ENCODE data around the gene VAV3. TPM values are rescaled to one million over a fixed set of nuclear protein-coding genes. Genes with fewer than 3 reads are reported as not detected.

Gene VAV3
- total RNA-seq, 1 experiment from 2014 or later, result 2.7 TPM

DNA sequence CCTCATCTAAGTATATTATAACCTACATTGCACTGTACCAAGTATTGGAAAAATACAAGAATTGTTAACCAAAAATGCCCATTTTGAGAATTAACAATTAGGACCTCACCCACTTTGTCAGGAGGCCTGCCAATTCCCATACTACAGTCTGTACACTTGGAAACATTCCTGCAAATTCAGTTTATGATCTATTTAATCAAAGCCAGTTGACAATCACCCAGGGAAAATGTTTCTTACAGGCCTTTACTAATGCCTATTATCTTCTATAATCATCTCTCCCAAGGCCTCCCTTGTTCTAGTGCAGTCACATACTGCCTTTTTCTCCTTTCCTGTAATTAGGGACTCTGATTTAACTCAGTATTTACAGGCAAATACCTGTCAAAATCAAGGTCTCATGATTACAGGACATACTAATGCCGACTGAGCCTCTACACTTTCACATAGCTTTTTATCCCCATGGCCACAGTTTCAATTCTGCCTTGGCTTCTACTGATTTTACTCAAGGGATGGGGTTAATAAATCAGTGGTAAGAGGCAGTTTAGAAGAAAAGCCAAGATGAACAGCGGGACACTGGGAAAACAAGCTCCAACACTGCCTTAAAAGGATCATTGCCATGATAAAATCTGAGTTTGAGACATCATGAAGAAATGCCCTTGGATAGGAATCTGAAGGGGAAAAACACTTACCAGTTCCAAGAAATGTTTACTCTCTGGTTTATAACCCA is 338.7 kb downstream of the VAV3 start:
- in situ Hi-C loops (cut with HindIII; ENCODE audit: low pct_unique_long_range_greater_than_20kb, low sequenced_read_pairs), result no loop called here
- no peak for DNase-seq (ENCODE audit: low read depth, low spot score)

DNA sequence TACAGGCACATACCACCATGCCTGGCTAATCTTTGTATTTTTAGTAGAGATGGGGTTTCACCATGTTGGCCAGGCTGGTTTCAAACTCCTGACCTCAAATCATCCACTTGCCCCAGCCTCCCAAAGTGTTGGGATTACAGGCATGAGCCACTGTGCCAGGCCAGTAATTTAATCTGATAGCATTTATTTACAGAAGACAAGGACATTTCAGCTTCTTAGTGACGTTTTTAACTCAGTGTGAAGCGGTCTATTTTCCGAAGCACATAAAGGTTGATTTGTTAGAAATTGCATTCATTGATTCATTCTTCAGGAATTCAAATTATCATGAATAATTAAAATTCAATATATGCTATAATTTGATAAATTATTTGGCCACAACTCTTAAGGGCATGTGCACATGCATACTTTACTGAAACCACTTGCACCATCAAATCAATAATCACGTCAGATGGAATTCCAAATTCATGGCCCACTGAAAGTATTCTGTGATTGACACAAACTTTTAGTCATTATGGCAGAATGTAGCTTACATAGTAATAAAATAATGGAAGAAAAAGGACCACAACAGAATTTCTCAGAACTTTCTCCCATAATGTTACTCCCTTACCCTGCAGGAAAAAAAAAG is 339.5 kb downstream of the VAV3 start:
- in situ Hi-C loops (cut with HindIII; ENCODE audit: low pct_unique_long_range_greater_than_20kb, low sequenced_read_pairs), result no loop called here
- no peak for DNase-seq (ENCODE audit: low read depth, low spot score)

DNA sequence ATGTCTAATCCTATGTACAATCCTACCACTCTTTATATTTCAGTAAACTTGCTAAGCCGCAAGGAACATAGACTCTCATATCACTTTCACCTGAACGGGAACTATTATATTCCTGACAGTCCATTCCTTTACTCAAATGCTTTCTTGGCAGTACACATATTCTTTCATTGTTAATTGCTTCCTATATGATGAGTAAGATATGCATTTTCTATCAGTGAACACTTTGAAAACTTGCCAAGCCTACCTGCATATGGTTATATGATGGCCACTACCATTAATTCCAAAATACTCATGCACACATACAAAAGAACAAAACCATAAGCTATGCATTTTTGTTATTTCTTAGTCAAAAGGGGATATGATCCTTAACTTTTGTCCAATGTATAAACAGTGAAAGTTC is 341.5 kb downstream of the VAV3 start:
- no peak for DNase-seq (ENCODE audit: low read depth, low spot score)

DNA sequence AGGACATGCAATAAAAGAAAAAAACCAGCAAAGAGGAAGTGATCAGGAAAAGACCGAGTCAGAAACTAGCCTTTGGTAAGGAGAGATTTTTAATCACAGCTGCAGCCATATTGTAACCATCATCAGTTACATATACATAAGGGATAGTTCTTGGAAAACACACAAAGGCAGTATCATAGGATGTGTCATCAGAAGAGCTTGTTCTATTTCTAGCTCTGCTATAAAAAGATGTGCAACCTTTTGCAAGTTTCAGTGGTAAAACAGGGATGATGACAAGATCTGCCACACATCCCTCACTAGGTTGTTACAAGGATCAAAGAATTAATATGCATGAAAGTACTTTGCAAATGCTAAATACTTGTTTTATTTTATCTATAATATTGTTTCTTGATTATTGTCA is 342.0 kb downstream of the VAV3 start:
- in situ Hi-C loops (cut with HindIII; ENCODE audit: low pct_unique_long_range_greater_than_20kb, low sequenced_read_pairs), result no loop called here
- no peak for DNase-seq (ENCODE audit: low read depth, low spot score)

More for the DNA sequence above, 341.5 kb downstream of the VAV3 start:
- in situ Hi-C loops (cut with HindIII; ENCODE audit: low pct_unique_long_range_greater_than_20kb, low sequenced_read_pairs), result no loop called here

DNA sequence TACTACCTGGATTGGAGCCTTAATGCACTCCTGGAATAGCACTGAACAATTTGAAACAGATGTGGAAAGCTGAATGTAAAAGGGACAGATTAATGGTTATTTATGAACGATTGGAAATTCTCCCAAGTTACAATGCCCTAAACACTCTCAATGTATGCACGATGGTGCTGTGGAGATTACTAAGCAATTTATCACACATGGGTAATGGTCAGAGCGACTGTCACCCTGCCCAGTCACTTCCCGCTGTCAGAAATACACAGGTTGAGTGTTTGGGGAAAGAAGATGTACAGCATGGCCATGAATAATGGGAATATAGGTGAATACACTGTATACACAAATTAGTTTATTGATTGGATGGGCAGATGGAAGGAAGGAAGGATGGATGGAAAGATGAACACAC is 342.4 kb downstream of the VAV3 start:
- in situ Hi-C loops (cut with HindIII; ENCODE audit: low pct_unique_long_range_greater_than_20kb, low sequenced_read_pairs), result no loop called here
- DNase-seq (ENCODE audit: low read depth, low spot score), result no peak

DNA sequence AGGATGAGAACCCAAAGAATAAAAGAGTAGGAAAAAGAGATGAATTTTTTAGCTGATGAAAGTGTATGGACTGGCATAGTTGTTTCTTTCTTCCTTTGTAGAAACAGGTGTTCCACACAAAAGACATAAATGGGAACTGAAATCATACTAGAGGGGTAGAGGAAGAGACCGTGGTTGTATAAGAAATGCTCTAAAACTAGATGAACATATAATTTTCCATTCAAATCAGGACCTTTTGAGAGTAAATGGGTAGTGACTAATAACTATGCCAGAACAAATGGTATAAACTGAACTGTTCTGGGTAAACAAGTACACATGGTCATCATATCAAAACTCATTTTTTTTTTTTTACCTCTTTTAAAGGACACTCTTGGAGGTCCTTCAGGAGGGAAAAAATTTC is 344.2 kb downstream of the VAV3 start:
- DNase-seq (ENCODE audit: low read depth, low spot score), result no peak
- in situ Hi-C loops (cut with HindIII; ENCODE audit: low pct_unique_long_range_greater_than_20kb, low sequenced_read_pairs), result no loop called here

DNA sequence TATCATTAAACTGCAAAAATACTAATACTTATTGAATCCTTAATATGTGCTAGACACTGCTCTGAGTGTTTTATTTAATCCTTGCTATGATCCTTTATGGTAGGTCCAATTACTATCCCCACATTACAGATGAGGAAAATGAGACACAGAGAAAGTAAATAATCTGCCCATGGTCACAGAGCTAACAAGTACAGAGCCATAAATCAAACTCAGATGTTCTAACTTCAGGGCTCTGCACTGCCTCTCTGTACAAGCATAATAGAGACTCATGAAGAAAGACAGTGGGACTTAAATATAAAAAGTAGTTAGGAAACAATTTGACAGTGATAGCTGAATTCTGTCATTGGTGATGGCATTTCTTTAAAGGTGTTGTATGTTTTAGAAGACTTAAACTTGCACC is 346.4 kb downstream of the VAV3 start:
- DNase-seq (ENCODE audit: low read depth, low spot score), result no peak
- in situ Hi-C loops (cut with HindIII; ENCODE audit: low pct_unique_long_range_greater_than_20kb, low sequenced_read_pairs), result no loop called here

DNA sequence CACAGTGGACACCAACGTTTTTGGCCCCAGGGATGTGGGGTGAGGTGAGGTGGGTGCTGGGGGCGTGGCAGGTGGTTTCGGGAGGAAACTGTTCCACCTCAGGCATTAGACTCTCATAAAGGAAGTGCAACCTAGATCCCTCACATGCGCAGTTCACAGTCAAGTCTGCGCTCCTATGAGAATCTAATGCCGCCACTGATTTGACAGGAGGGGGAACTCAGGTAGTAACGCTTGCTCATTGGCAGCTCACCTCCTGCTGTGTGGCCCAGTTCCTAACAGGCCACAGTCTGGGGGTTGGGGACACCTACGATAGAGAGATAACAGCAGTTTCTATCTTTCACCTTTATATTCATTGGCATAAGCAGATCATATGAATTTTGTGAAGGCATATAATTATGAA is 347.1 kb downstream of the VAV3 start:
- in situ Hi-C loops (cut with HindIII; ENCODE audit: low pct_unique_long_range_greater_than_20kb, low sequenced_read_pairs), result no loop called here
- DNase-seq (ENCODE audit: low read depth, low spot score), result no peak

DNA sequence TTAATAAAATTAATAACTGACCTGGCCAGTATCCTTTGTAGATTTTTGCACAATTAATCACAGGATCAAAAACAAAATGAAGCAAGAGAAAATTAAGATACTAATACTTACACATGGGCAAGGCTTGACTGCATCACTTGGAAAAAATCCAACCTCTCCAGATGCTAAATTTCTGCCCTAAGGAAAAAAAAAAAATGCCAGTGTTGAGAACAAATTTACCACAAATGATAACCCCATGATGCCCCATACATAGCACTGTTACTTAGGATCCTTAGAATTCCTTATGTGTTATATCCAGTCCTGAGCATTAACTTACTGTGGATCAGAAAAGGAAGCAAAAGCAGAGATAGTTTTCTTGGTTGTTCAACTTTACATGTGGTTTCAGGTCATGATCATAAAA is 347.5 kb downstream of the VAV3 start:
- no peak for DNase-seq (ENCODE audit: low read depth, low spot score)
- in situ Hi-C loops (cut with HindIII; ENCODE audit: low pct_unique_long_range_greater_than_20kb, low sequenced_read_pairs), result no loop called here

DNA sequence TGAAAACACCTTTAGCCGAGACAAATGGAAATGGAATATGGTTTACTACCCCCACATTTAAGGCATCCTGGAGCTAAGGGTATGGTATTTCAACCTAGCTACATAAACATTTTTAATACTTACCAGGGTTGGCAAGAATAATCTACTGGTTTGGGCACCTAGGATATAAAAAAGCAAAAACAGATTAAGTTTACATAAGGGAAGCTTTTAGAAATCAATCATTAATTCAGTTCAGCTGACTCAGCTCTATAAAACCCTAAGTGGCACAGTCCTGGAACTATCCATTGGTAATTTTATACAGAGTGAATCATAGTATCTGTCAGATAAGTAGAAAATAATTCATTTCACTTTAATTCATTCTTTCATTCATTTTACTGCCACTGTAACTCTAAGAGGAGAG is 355.2 kb downstream of the VAV3 start:
- no peak for DNase-seq (ENCODE audit: low read depth, low spot score)
- in situ Hi-C loops (cut with HindIII; ENCODE audit: low pct_unique_long_range_greater_than_20kb, low sequenced_read_pairs), result no loop called here

DNA sequence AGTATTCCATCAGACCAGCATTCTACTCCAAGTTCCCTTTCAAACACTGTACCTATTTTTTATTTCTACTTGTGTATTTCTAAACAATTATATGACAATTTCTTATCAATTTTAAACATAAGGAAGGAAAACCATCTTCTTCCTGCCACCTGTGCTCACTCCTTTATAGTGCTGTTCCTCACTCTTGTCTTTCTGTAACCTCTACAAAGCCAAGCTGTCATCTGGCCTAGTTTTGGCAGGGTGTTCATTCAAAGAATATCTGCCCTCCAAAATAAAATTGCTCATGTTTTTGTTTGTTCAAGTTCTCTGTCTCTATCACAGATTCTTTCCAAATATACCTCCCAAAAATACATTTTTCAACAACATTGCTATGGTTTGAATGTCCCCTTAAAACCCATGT is 360.2 kb downstream of the VAV3 start:
- DNase-seq (ENCODE audit: low read depth, low spot score), result no peak
- in situ Hi-C loops (cut with HindIII; ENCODE audit: low pct_unique_long_range_greater_than_20kb, low sequenced_read_pairs), result no loop called here

DNA sequence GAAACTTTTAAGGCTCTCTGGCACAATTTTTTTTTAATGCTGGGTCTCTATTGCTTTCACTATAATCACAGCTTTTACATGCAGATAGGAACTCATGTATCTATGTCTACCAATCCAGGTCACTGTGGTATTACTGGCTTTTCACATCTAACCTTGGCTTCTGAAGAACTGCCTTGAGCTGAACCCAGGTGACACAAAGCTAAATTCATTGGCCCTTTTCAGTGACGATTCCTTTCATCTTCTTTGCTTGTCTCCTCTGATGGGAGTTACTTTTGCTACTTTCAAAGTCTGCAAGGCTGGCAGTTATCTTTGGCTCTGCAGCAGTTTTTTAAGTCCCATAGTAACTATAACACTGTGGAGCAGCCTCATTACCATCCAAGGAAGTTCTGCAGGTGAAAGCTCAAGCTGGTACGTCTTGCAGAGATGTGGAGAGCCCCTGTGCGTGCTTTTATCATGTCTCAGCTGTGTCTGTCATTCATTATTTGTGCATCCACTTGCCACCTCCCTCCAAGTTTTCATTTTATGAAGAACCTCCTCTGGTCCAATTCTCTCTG is 364.3 kb downstream of the VAV3 start:
- DNase-seq (ENCODE audit: low read depth, low spot score), result no peak
- in situ Hi-C loops (cut with HindIII; ENCODE audit: low pct_unique_long_range_greater_than_20kb, low sequenced_read_pairs), result no loop called here

DNA sequence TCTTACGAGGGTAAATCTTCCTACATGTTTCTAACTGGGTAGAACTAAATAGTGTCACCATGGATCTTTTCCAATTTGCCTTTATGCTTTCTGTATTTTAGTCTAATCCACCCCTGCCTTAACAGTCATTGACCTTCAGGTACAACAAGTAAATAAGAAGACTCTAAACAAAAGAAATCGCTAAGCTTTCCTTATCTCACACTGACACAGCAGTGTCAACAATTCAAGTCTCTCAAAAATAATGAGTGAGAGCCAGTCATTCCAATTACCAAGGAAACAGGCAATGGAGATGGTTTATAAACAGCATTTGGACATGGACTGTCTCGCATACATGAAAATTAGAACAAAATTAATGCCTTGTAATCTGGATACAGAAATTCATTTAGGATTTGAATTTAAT is 365.8 kb downstream of the VAV3 start:
- no peak for DNase-seq (ENCODE audit: low read depth, low spot score)
- in situ Hi-C loops (cut with HindIII; ENCODE audit: low pct_unique_long_range_greater_than_20kb, low sequenced_read_pairs), result no loop called here

DNA sequence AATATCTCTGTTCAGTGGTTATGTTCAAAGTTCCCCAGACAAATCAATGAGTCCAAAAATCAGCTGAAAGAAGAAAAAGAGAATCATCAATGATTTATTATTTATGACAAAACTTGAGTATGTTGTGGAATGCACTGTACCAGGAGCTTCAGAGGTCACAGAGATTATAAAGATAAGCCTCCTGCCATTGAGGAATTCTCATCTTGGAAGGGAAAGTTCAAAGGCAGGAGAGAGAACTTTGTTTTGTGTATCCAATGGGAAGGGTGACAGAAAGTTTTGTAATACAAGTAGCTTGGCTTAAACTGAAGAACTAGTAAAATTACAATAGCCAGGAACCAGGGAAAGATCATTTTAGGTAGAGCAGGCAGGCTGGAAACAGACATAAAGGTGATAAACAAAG is 367.7 kb downstream of the VAV3 start:
- in situ Hi-C loops (cut with HindIII; ENCODE audit: low pct_unique_long_range_greater_than_20kb, low sequenced_read_pairs), result no loop called here
- no peak for DNase-seq (ENCODE audit: low read depth, low spot score)

DNA sequence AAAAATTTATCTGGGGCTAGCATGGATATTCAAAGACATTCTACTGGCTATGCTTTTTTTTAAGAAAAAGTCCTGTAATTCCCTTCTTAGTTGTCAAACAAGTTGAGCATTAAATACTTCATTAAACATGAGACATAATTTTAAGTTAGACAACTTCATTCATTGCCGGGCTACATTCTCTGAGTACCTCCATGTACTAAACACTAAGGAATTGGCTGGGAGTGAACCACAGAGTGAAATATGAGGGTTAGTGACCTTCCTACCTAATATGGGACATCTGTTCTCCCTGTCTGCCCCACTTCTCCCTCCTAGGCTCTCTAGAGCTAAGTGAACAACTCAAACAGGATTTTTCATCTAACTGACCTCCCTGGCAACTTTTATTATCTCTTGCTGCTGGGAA is 370.4 kb downstream of the VAV3 start:
- in situ Hi-C loops (cut with HindIII; ENCODE audit: low pct_unique_long_range_greater_than_20kb, low sequenced_read_pairs), result no loop called here
- no peak for DNase-seq (ENCODE audit: low read depth, low spot score)

DNA sequence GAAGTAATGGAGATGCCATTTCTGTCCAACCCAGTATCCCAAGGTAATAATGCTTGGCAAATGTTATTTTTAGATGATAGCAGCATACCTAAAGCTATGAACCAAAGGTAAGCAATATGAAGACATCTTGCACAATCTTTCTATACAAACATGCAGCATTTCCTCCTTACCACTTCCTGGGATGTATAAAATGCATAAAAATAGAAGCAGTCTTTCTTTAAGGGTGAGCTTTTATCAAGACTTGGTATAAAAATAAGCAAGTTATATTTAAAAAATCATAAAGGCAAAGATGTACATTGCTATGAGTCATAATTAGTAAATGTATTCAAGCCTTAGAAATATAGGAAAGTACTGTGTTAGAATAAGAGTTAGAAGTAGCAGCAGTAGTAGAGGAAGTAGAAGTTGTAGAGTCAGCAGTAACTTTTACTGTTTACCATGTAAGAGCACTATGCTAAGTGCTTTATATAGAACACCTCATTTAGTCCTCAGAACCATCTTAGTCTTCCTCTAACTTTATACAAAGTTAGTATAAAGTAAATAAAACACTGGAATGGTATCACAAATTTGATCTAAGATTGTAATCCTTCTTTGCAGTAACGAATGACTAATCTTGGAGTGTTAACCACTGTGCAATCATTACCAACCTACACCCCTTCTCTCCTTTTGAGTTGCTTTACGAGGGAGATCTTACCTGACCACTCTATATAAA is 371.3 kb downstream of the VAV3 start:
- no peak for DNase-seq (ENCODE audit: low read depth, low spot score)
- in situ Hi-C loops (cut with HindIII; ENCODE audit: low pct_unique_long_range_greater_than_20kb, low sequenced_read_pairs), result no loop called here

DNA sequence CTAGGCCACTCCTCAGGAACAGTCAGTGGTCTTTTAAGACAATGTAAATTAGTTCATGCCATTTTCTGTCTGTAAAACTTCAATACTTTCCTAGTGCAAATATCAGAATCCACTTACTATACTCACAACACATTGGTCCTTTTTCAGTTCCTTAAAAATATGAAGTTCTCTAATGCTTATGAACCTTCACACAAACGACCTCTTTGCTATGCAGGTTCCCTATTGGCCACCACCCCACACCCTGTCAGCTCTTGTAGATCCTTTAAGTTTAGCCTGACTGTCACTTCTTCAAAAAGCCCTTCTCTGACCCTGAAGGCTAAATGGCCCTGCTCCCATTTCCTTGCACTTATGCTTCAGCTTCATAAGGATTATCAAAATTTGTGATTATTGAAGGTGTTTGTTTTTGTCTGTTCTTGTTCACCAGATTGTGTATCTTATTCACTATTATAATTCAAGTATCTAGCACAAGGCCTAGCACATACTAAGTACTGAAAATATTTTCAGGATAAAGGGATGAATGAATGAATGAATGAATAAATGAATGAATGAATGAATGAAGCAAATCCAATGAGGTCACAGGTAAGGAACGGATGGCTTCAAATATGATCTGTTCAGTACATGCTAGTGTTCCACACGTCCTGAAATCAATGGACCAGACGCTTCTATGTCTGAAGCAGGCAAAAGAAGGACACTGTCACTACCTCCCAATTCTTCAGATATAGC is 373.9 kb downstream of the VAV3 start:
- in situ Hi-C loops (cut with HindIII; ENCODE audit: low pct_unique_long_range_greater_than_20kb, low sequenced_read_pairs), result no loop called here
- no peak for DNase-seq (ENCODE audit: low read depth, low spot score)

DNA sequence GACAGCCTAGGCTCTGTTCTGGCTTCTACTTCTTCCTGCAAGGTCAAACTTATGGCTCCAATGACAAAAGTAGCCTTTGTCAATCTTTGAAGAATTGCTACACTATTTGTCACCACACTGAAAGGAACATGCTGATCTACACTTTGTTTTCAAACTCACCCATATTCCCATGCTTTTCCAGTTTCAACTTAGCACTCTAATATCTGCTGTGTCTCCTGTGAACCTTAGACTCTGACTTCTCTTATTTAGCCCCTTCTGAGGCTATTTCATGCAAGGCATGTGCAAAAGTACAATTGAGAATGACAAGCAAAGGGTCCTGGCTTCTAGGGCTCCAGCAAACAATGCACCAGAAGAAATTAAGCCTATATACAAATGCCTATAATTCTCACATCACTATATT is 374.9 kb downstream of the VAV3 start:
- DNase-seq (ENCODE audit: low read depth, low spot score), result no peak
- in situ Hi-C loops (cut with HindIII; ENCODE audit: low pct_unique_long_range_greater_than_20kb, low sequenced_read_pairs), result no loop called here

Data from SK-MEL-5 (cell line).